Activated T-cell treated with anti-CD3 and anti-CD28 coated beads for 48 hours (primary cell): ENCODE data around the gene PABPC1L.

ENCODE experiments used
- DNase-seq: peaks from one replicate; pipeline ENCODE4 v3.0.0-alpha.2; 2020; ENCODE audit warnings: low read depth

The PABPC1L gene

GRCh38 chr20:44900231-44900854 is 9.5 kb upstream of the PABPC1L start:
- DNase-seq: no peak

- DNase-seq: no peak
Observed at GRCh38 chr20:44901974-44902373, 7.9 kb upstream of the PABPC1L start.

- no peak for DNase-seq
Observed at GRCh38 chr20:44904377-44904776, 5.5 kb upstream of the PABPC1L start.

- no peak for DNase-seq
Observed at GRCh38 chr20:44908987-44909871, 631 bp upstream of the PABPC1L start.

- DNase-seq: no peak
Observed at GRCh38 chr20:44910690-44911262, 916 bp downstream of the PABPC1L start.

- DNase-seq: peak; percentile 41
Observed at GRCh38 chr20:44911264-44911921, 1.5 kb downstream of the PABPC1L start.

GRCh38 chr20:44912189-44912588 is 2.3 kb downstream of the PABPC1L start:
- DNase-seq: no peak

GRCh38 chr20:44914924-44915323 is 5.1 kb downstream of the PABPC1L start:
- DNase-seq: no peak

- DNase-seq: no peak
Observed at GRCh38 chr20:44916586-44916985, 6.7 kb downstream of the PABPC1L start.

- DNase-seq: no peak
Observed at GRCh38 chr20:44917399-44917798, 7.5 kb downstream of the PABPC1L start.

- no peak for DNase-seq
Observed at GRCh38 chr20:44918342-44918741, 8.5 kb downstream of the PABPC1L start.

- DNase-seq: no peak
Observed at GRCh38 chr20:44918761-44919160, 8.9 kb downstream of the PABPC1L start.

GRCh38 chr20:44921447-44921846 is 11.6 kb downstream of the PABPC1L start:
- no peak for DNase-seq

- no peak for DNase-seq
Observed at GRCh38 chr20:44924541-44924940, 14.7 kb downstream of the PABPC1L start.

GRCh38 chr20:44928595-44928994 is 18.7 kb downstream of the PABPC1L start:
- DNase-seq: no peak

GRCh38 chr20:44930517-44931168 is 20.8 kb downstream of the PABPC1L start:
- DNase-seq: no peak

- DNase-seq: no peak
Observed at GRCh38 chr20:44931911-44932310, 22.1 kb downstream of the PABPC1L start.

- DNase-seq: no peak
Observed at GRCh38 chr20:44932916-44933315, 23.1 kb downstream of the PABPC1L start.

GRCh38 chr20:44936510-44936909 is 26.6 kb downstream of the PABPC1L start:
- no peak for DNase-seq

GRCh38 chr20:44938637-44939036 is 28.8 kb downstream of the PABPC1L start:
- no peak for DNase-seq

GRCh38 chr20:44941120-44941691 is 31.3 kb downstream of the PABPC1L start:
- no peak for DNase-seq
